ENCODE measurements around the gene PSMB11.

The PSMB11 gene

GRCh38 chr14:23080474-23080873 is 38.5 kb downstream of the PSMB11 start:
- no peak for TF ChIP-seq CTCF (IDR thresholded peaks at IDR 0.05; ENCODE audit: extremely low read depth, missing control alignments)
- DNase-seq (ENCODE audit: low spot score) = no peak

GRCh38 chr14:23085458-23085857 is 43.4 kb downstream of the PSMB11 start:
- DNase-seq (ENCODE audit: low spot score) = no peak
- TF ChIP-seq CTCF (IDR thresholded peaks at IDR 0.05; ENCODE audit: extremely low read depth, missing control alignments) = no peak

- TF ChIP-seq CTCF (IDR thresholded peaks at IDR 0.05; ENCODE audit: extremely low read depth, missing control alignments) = no peak
- no peak for DNase-seq (ENCODE audit: low spot score)
These were observed 44.6 kb downstream of the PSMB11 start for GRCh38 chr14:23086565-23086964.

- no peak for TF ChIP-seq CTCF (IDR thresholded peaks at IDR 0.05; ENCODE audit: extremely low read depth, missing control alignments)
- no peak for DNase-seq (ENCODE audit: low spot score)
These were observed 47.7 kb downstream of the PSMB11 start for GRCh38 chr14:23089498-23090253.

GRCh38 chr14:23090254-23090636 is 48.2 kb downstream of the PSMB11 start:
- no peak for TF ChIP-seq CTCF (IDR thresholded peaks at IDR 0.05; ENCODE audit: extremely low read depth, missing control alignments)
- DNase-seq (ENCODE audit: low spot score) = no peak

- no peak for TF ChIP-seq CTCF (IDR thresholded peaks at IDR 0.05; ENCODE audit: extremely low read depth, missing control alignments)
- no peak for DNase-seq (ENCODE audit: low spot score)
These were observed 49.5 kb downstream of the PSMB11 start for GRCh38 chr14:23091294-23092225.

GRCh38 chr14:23093104-23093503 is 51.1 kb downstream of the PSMB11 start:
- no peak for TF ChIP-seq CTCF (IDR thresholded peaks at IDR 0.05; ENCODE audit: extremely low read depth, missing control alignments)
- no peak for DNase-seq (ENCODE audit: low spot score)
